Urothelium cell line (cell line): ENCODE results near the gene TIMM29.

Source experiments
- DNase-seq: peaks from one replicate; pipeline ENCODE4 v3.0.0; 2011; ENCODE audit warnings: low spot score, mixed read lengths
- FAIRE-seq: peaks from 2 replicates; lab custom pipeline; 2011; peaks lifted over from hg19 to GRCh38; lab: Jason Lieb, UNC

TIMM29 gene

GRCh38 chr19:10911579-10912363 lies 16.8 kb upstream of the TIMM29 start:
- DNase-seq (no peak), FAIRE-seq (no peak)

DNA sequence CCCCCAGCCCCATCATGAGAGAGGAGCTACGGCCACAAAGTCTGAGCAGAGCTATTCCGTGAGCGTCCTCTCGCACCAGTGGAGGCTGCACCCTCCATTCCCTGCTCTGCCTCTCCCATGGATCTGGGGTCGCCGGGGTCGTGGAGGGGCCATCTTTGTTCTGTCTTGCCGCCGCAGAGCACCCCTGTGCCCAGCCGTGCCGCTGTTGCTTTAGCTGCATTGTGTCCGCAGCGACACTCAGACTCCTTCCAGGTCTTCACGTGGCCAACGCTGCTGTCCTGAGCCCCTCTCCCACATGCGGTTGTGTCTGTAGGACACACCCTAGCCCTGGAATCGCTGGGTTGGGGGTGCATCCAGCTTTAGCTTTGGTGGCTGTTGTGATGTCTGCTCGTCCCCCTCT lies 16.0 kb upstream of the TIMM29 start:
- no peak for DNase-seq
- FAIRE-seq, result no peak

- DNase-seq, result no peak
- no peak for FAIRE-seq
These were observed 14.8 kb upstream of the TIMM29 start for GRCh38 chr19:10913716-10914340.

GRCh38 chr19:10915130-10916091 lies 13.2 kb upstream of the TIMM29 start:
- no peak for FAIRE-seq
- no peak for DNase-seq

GRCh38 chr19:10916602-10917001 lies 12.0 kb upstream of the TIMM29 start:
- FAIRE-seq, result no peak

DNA sequence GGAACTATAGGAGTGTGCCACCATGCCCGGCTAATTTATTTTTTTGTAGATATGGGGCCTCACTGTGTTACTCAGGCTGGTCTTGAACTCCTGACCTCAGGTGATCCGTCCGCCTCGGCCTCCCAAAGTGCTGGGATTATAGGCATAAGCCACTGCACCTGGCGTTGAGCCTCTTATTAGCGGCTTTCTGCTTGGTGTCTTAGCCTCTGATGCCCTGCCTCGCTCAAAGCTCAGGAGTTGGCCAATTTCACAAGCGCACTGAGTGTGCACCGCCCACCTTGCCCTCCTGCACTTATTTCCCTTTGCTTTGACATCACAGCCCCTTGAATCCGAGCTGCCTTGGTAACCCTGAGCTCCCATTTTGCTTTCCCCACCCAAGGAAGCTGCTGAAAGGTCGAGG lies 10.3 kb upstream of the TIMM29 start:
- DNase-seq (no peak), FAIRE-seq (no peak)

More at GRCh38 chr19:10916602-10917001, 12.0 kb upstream of the TIMM29 start:
- no peak for DNase-seq

DNA sequence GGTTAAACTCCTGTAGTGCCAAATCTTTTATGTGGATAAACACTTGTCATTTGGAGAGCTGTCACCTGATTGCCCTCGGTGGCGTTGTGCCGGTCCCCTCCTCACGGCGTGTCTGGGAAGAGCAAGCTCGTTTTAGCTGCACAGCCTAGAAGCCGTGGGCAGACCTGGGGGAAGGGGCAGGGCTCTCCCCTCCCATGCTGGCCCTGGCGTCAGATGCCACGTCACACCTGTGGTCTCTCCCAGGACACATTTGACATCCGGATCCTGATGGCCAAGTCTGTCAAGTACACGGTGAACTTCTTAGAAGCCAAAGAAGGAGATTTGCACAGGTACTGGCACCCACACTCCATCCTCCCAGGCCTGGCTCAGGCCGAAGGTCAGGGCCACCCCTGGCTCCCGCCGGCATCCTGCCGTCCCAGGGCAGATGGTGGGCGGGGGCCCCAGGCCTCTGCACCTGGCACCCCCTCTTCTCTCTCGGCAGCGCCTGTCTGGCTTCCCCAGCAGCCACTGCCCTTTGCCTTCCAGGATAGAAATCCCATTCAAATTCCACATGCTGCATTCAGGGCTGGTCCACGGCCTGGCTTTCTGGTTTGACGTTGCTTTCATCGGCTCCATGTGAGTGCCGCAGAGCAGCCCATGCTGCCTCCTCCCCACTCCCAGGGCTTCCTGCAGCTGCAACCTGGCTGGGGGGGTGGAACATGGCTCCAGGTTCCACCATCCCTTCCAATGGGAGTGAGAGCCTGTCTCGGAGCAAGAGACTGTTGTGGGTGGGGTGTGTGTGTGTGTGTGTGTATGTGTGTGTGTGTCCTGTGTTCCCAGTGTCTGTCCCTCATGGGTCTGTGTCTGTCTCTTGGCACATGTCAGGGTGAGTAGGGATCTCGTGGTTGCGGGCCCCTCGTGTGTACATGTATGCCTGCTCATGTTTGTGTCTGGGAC lies 9.0 kb upstream of the TIMM29 start:
- FAIRE-seq, result no peak
- DNase-seq, result no peak

- DNase-seq (no peak), FAIRE-seq (no peak)
These were observed 8.3 kb upstream of the TIMM29 start for GRCh38 chr19:10920288-10920655.

- DNase-seq, result no peak
- FAIRE-seq, result no peak
These were observed 7.8 kb upstream of the TIMM29 start for GRCh38 chr19:10920781-10921180.

GRCh38 chr19:10921199-10921909 lies 7.3 kb upstream of the TIMM29 start:
- no peak for FAIRE-seq
- DNase-seq, result no peak

DNA sequence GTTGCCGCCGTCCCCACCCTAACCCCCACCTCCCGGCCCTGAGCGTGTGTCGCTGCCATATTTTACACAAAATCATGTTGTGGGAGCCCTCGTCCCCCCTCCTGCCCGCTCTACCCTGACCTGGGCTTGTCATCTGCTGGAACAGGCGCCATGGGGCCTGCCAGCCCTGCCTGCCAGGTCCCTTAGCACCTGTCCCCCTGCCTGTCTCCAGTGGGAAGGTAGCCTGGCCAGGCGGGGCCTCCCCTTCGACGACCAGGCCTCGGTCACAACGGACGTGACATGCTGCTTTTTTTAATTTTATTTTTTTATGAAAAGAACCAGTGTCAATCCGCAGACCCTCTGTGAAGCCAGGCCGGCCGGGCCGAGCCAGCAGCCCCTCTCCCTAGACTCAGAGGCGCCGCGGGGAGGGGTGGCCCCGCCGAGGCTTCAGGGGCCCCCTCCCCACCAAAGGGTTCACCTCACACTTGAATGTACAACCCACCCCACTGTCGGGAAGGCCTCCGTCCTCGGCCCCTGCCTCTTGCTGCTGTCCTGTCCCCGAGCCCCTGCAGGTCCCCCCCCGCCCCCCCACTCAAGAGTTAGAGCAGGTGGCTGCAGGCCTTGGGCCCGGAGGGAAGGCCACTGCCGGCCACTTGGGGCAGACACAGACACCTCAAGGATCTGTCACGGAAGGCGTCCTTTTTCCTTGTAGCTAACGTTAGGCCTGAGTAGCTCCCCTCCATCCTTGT lies 6.5 kb upstream of the TIMM29 start:
- FAIRE-seq (no peak), DNase-seq (no peak)

- DNase-seq (no peak), FAIRE-seq (no peak)
These were observed 6.0 kb upstream of the TIMM29 start for GRCh38 chr19:10922638-10923014.

- no peak for DNase-seq
- no peak for FAIRE-seq
These were observed 5.1 kb upstream of the TIMM29 start for GRCh38 chr19:10923260-10924112.

- no peak for FAIRE-seq
- no peak for DNase-seq
These were observed 4.0 kb upstream of the TIMM29 start for GRCh38 chr19:10924597-10924996.

DNA sequence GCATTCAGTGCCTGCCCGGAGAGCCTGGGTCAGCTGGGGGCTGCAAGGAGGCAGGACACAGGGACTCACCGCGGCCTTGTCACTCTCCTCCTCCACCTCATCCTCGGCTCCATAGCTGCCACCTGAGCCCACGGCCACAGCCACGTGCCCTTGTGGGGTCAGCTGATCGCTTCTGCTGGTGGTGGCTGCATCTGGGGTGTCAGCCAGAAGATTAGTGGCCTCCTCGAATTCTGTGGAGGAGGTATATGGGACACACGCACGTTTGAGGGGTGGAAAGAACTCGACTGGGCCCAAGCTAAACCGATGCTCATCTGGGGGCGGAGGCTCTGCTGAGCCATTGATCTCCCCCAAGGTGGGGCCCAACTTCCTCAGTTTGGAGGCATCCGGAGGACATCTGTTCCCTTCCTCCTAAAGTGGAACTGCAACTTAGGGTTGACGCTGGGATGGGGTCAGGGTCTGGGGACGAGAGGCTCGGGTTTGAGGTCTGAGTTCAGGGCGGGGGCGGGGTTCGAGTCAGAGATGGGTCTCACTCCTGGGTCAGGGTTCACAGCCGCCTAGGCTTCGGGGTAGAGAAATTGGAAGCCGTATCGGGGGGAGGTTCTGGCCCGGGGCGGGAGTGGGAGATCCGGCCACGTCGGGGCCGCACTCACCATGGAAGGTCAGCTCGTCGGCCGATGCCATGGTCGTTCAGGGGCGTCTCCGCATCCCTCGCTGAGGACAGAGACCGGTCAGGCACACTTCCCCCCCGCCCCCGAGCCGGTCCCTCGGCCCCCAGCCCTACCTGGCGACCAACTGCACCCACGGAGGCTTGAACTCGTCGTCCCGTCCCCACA lies 665 bp upstream of the TIMM29 start:
- no peak for FAIRE-seq
- DNase-seq, result no peak

- DNase-seq (no peak), FAIRE-seq (no peak)
These were observed 787 bp downstream of the TIMM29 start for GRCh38 chr19:10929402-10929794.

GRCh38 chr19:10935371-10936059 lies 6.9 kb downstream of the TIMM29 start:
- DNase-seq (no peak), FAIRE-seq (no peak)
